Stimulated activated CD4-positive, alpha-beta T cell treated with anti-CD3 and anti-CD28 coated beads, Interleukin-4, amount 100 ng/mL, for 24 hours (primary cell): Measurements from ENCODE around the gene CMPK2.
A peak's percentile ranks its signal among the peaks of the same experiment; 100 is the strongest.
"Not testable (repeated sequence)": the region's sequence is repeated elsewhere in the genome, so short reads cannot be mapped to it uniquely, and the experiment has no call there.

Source experiments
- DNase-seq: peaks from one replicate; pipeline ENCODE4 v3.0.0-alpha.2; 2020

The CMPK2 gene, protein sequence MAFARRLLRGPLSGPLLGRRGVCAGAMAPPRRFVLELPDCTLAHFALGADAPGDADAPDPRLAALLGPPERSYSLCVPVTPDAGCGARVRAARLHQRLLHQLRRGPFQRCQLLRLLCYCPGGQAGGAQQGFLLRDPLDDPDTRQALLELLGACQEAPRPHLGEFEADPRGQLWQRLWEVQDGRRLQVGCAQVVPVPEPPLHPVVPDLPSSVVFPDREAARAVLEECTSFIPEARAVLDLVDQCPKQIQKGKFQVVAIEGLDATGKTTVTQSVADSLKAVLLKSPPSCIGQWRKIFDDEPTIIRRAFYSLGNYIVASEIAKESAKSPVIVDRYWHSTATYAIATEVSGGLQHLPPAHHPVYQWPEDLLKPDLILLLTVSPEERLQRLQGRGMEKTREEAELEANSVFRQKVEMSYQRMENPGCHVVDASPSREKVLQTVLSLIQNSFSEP

DNA sequence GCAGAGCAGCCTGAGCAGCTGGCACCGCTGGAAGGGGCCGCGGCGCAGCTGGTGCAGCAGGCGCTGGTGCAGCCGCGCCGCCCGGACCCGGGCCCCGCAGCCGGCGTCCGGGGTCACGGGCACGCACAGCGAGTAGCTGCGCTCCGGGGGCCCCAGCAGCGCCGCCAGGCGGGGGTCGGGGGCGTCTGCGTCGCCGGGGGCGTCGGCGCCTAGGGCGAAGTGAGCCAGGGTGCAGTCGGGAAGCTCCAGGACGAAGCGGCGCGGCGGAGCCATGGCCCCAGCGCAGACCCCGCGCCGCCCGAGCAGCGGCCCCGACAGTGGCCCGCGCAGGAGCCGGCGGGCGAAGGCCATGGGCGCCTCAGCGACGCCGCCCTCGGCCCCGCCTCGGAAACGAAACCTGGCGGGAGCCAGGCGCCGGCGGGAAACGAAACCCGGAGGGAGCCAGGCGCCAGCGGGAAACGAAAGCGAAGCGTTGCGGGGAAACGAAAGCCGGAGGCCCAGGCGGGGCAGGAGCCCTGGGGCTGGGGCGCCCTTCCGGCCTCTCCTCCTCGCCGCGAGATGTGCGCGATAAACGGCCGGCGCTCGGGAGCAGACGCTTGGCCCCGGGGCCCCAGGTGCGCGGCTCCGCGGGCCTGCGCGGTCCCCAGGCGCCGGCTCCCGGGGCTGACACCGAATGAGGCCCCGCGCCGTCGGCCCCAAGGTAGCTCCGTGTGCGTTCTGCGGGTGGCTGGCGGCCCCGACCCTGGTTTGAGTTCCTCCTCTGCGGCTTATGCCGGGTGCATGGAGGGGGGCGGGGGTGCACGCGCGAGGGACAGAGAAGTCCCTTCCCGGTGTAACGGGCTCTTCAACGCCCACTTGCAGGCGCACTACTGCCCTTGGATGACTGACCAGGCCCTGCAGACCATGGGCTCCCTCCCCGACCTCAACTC, at the start of gene CMPK2:
Gene CMPK2 (minus strand): TSS at position 562 of the 929 bp plus-strand sequence. CDS start 211 bp downstream, at position 351.
- peak; percentile 77 for DNase-seq

GRCh38 chr2:6915399-6915798, 49.7 kb upstream of the CMPK2 start:
- no peak for DNase-seq

GRCh38 chr2:6914828-6915227, 49.1 kb upstream of the CMPK2 start:
- DNase-seq: peak; percentile 31

- peak; percentile 63 for DNase-seq
Measured at GRCh38 chr2:6913415-6914157, 47.9 kb upstream of the CMPK2 start.

DNA sequence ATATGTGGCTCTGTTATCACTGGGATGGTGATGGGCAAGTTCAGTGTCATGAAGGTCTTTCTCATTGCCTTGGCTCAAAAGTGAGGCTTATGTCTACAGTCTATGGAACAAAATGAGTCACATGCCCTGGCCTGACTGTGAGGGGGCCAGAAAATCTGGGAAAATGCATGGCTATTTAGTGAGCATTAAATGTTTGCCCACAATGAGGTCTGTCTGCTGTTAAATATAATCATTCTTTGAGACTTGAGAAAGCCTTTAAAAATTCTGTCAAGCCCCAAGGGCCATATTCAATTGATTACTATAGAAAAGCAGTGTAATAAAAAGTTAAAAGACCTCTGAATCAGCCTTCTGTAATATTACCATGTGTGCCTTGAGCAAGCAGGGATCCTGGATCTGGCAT, 46.0 kb upstream of the CMPK2 start:
- no peak for DNase-seq

GRCh38 chr2:6909431-6910385, 44.0 kb upstream of the CMPK2 start:
- peak; percentile 38 for DNase-seq

- DNase-seq: no peak
Measured at GRCh38 chr2:6908291-6908690, 42.6 kb upstream of the CMPK2 start.

- peak; percentile 32 for DNase-seq
Measured at GRCh38 chr2:6906165-6906741, 40.5 kb upstream of the CMPK2 start.

GRCh38 chr2:6905668-6906067, 40.0 kb upstream of the CMPK2 start:
- DNase-seq: no peak

- DNase-seq: not testable (repeated sequence)
Measured at GRCh38 chr2:6902581-6902980, 36.9 kb upstream of the CMPK2 start.

DNA sequence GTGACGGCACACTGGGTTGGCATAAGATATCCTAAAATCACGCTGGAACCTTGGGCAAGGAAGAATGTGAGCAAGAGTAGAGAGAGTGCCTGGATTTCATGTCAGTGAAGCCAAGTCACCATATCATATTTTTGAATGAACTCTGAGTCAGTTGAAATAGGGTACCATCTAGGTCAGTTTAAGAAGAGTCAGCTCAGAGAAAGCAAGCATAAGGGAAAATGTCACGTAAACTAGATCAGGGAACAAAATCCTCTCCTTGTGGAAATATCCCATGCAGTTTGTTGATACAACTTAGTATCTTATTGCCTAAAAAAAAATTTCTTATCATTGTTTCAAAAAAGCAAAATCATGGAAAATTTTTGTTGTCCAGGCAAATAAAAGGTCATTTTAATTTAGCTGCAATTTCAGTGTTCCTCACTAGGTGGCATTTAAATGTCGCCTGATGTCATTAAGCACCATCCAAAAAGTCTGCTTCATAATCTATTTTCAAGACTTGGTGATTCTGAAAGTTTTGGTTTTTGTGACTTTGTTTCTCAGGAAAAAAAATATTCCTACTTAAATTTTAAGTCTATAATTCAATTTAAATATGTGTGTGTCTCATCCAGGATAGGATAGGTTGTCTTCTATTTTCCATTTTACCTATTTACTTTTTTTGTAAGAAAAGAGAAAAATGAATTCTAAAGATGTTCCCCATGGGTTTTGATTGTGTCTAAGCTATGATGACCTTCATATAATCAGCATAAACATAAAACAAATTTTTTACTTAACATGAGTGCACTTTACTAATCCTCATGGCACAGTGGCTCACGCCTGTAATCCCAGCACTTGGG, 31.4 kb upstream of the CMPK2 start:
- DNase-seq: no peak

DNA sequence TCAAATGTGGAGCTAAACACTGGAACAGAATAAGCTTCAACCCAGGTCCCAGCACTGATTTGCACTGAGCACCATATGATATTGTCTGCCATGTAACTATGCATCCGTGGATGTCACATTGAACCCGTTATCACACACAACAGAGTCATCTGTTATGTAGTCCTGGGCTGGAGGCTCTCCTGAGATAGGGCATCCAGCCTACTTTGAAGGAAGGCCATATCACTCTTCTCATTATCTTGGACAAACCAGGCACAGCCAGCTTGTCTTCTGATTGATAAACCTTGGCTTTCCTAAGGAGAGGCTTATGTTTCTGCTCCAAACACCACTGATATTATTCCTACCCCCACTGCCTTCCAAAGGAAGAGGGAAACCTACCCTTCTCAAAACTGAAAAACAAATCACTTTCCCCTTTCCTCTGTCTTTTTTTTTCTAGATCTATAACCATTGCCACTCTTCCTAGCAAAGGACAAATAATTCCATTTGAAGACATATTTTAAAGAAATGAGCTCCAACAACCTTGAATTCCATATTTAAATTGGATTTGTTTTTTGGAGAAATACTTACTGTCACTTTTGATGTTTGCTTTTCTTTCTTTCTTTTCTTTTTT, 28.3 kb upstream of the CMPK2 start:
- DNase-seq: no peak

GRCh38 chr2:6888724-6889123, 23.0 kb upstream of the CMPK2 start:
- no peak for DNase-seq

GRCh38 chr2:6887751-6888192, 22.1 kb upstream of the CMPK2 start:
- no peak for DNase-seq

- DNase-seq: no peak
Measured at GRCh38 chr2:6885968-6886367, 20.3 kb upstream of the CMPK2 start.

GRCh38 chr2:6885551-6885950, 19.8 kb upstream of the CMPK2 start:
- DNase-seq: no peak

- DNase-seq: no peak
Measured at GRCh38 chr2:6883448-6884122, 17.9 kb upstream of the CMPK2 start.

DNA sequence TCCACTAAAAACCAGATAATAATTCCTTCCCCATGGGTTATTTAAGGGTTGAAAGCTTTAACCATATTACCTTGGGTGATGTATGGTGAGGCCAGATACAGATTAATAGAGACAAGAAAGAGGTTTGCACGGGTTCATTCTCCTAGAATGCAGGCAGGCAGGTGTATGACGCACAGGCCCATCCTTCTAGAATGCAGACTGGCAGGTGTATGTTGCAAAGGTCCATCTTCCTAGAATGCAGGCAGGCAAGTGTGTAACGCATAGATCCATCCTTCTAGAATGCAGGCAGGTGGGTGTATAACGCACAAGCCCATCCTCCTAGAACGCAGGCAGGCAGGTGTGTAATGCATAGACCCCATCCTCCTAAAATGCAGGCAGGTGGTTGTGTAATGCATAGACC, 15.8 kb upstream of the CMPK2 start:
- no peak for DNase-seq

- no peak for DNase-seq
Measured at GRCh38 chr2:6881046-6881445, 15.3 kb upstream of the CMPK2 start.
